Osteoblast (primary cell): ENCODE measurements around the gene DYNLRB1. TPM values are rescaled to one million over a fixed set of nuclear protein-coding genes. Genes with fewer than 3 reads are reported as not detected.

Experiments
- DNase-seq: peaks from one replicate; pipeline ENCODE4 v3.0.0; 2011; ENCODE audit warnings: low spot score, mixed read lengths; ENCODE audit not compliant: insufficient read length; ENCODE audit errors: missing footprints
- H2AFZ ChIP-seq: 2 replicates; pipeline ENCODE4 v1.6.0; 2011; ENCODE audit warnings: mild to moderate bottlenecking, low read length
- H3K27ac ChIP-seq: 2 replicates; pipeline ENCODE4 v1.5.1; 2011; ENCODE audit warnings: mild to moderate bottlenecking, low read depth, low read length, moderate library complexity
- H3K27me3 ChIP-seq: 2 replicates; pipeline ENCODE4 v1.6.0; 2012; ENCODE audit warnings: mild to moderate bottlenecking, control low read depth, inconsistent platforms, low read length, moderate library complexity; ENCODE audit not compliant: insufficient read depth
- H3K36me3 ChIP-seq: 2 replicates; pipeline ENCODE4 v1.5.1; 2011; ENCODE audit warnings: mild to moderate bottlenecking, low read length, control low read depth, moderate library complexity; ENCODE audit not compliant: insufficient read depth
- H3K4me1 ChIP-seq: 2 replicates; pipeline ENCODE4 v1.5.1; 2011; ENCODE audit warnings: mild to moderate bottlenecking, low read length, control low read depth, moderate library complexity; ENCODE audit not compliant: insufficient read depth
- H3K4me2 ChIP-seq: 2 replicates; pipeline ENCODE4 v1.6.0; 2011; ENCODE audit warnings: mild to moderate bottlenecking, low read length; ENCODE audit not compliant: insufficient read depth
- H3K4me3 ChIP-seq: fragments of 200-600 bp; sonication (generic); 3 replicates; pipeline ENCODE4 v1.5.1; 2012; ENCODE audit warnings: mild to moderate bottlenecking, low read length, inconsistent platforms; ENCODE audit not compliant: insufficient read depth
- H3K79me2 ChIP-seq: 2 replicates; pipeline ENCODE4 v1.6.0; 2012; ENCODE audit warnings: mild to moderate bottlenecking, low read length, control low read depth, inconsistent platforms; ENCODE audit not compliant: insufficient read depth
- H3K9me3 ChIP-seq: 2 replicates; pipeline ENCODE4 v1.5.1; 2011; ENCODE audit warnings: low read depth, low read length, control low read depth
- H4K20me1 ChIP-seq: 2 replicates; pipeline ENCODE4 v1.6.0; 2012; ENCODE audit warnings: mild to moderate bottlenecking, low read length, control low read depth; ENCODE audit not compliant: insufficient read depth
- total RNA-seq: library from RNA; depleted of rRNA; stranded (reverse); fragments of >200 nt; gene quantifications from 2 replicates; pipeline ENCODE4 v1.2.3, GENCODE V29; 2012
- TF ChIP-seq, protein P1 (sequence below): IDR thresholded peaks from 2 replicates; pipeline ENCODE4 v1.5.1; 2011; ENCODE audit warnings: mild to moderate bottlenecking, low read depth, low read length, moderate library complexity; ENCODE audit errors: extremely low read depth

The DYNLRB1 gene
- total RNA-seq, 1 donor = 51.0 TPM

DNA sequence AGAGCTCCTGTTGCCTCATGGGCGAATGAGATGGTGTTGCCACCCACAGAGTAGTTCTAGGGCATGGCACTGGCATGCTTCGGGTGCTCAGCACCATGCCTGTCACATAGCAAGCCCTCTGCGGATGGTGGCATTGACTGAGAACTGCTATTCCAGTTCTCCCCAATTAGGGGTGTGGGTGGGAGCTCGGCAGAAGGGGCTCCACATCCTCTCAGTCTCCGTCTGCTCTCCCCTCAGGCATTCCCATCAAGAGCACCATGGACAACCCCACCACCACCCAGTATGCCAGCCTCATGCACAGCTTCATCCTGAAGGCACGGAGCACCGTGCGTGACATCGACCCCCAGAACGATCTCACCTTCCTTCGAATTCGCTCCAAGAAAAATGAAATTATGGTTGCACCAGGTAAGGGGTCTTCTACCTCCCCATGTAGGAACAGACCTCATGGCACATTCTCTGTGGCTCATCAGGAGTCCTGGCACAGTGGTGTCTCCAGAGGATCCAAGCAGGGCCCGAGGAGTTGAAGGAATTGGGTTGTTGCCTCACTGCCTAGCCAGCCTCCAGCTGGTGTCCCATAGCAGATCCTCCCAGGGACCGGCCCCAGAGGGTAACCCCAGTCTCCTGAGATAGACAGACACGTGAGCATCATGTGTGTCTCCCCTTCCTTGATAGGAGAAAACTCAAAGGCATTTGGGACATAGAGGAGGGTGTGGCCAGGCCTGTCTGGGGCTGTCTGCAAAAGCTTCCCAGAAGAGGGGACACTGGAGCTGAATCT, 18.4 kb downstream of the DYNLRB1 start:
- Histone ChIP-seq H3K79me2 (peaks cover 43% of the 10 kb centered on the region), H3K36me3 (peaks cover 77% of the 10 kb centered on the region), H3K9me3 (no peaks in the 10 kb centered on the region), H3K4me2 (no peak overlapping the region), H3K27me3 (no peaks in the 10 kb centered on the region), H3K4me3 (no peak overlapping the region), H4K20me1 (peaks cover 51% of the 10 kb centered on the region), H2AFZ (no peak overlapping the region), H3K4me1 (peaks cover 3% of the 10 kb centered on the region), H3K27ac (no peak overlapping the region)
- no peak for DNase-seq
- TF ChIP-seq, protein P1, sequence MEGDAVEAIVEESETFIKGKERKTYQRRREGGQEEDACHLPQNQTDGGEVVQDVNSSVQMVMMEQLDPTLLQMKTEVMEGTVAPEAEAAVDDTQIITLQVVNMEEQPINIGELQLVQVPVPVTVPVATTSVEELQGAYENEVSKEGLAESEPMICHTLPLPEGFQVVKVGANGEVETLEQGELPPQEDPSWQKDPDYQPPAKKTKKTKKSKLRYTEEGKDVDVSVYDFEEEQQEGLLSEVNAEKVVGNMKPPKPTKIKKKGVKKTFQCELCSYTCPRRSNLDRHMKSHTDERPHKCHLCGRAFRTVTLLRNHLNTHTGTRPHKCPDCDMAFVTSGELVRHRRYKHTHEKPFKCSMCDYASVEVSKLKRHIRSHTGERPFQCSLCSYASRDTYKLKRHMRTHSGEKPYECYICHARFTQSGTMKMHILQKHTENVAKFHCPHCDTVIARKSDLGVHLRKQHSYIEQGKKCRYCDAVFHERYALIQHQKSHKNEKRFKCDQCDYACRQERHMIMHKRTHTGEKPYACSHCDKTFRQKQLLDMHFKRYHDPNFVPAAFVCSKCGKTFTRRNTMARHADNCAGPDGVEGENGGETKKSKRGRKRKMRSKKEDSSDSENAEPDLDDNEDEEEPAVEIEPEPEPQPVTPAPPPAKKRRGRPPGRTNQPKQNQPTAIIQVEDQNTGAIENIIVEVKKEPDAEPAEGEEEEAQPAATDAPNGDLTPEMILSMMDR = no peak

DNA sequence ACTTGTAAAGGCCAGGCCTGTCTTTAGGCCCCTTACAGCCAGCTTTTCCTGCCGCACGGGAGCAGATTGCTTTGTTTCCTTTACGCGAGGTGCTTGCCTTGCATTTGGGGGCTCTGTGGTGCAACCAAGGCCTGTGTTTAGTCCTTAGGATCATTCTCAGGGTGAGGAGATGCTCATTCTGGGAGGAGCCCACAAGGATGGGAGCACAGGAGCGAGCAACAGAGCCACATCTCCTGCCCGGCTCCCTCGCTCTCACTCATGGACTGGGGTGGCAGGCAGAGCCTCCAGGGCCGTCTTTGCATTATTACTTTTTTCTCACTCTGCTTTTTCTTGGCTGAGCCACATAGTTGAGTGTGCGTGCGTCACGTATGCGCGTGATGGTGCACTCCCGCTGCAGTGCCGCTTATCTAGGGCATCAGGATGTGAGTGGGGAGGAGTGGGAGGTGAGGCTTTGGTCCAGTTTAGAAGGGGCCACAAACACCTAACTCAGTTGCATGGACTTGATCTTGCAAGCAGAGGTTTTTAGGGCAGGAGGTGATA, 19.1 kb downstream of the DYNLRB1 start:
- H3K4me3 ChIP-seq = no peak overlapping the region
- peaks cover 35% of the 10 kb centered on the region for H3K79me2 ChIP-seq
- no peak overlapping the region for H2AFZ ChIP-seq
- H4K20me1 ChIP-seq = peaks cover 44% of the 10 kb centered on the region
- peaks cover 2% of the 10 kb centered on the region for H3K4me1 ChIP-seq
- no peaks in the 10 kb centered on the region for H3K9me3 ChIP-seq
- no peak overlapping the region for H3K27ac ChIP-seq
- TF ChIP-seq, protein P1 = no peak
- no peak overlapping the region for H3K4me2 ChIP-seq
- H3K27me3 ChIP-seq = no peaks in the 10 kb centered on the region
- H3K36me3 ChIP-seq = peaks cover 76% of the 10 kb centered on the region
- no peak for DNase-seq

DNA sequence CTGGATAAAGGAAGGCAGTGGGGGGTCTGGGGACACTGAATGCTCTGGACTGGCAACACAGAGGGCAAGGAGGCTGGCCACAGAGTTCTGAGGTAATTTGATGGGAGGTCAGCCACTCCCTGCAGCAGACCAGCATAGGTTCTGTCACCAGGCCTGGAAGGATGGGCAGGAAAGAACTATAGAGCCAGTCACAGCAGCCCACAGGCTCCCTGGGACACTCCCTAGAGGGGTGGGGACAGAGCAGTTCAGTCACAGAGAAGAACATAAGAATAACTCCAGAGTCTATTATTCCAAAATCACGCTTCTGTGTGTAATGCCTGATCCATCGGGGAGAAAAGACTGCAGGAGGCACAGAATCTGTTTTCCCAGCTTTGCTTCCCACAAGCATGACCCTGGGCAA, 19.6 kb downstream of the DYNLRB1 start:
- Histone ChIP-seq H3K79me2 (peaks cover 31% of the 10 kb centered on the region), H2AFZ (no peak overlapping the region), H3K4me3 (no peak overlapping the region), H4K20me1 (peaks cover 42% of the 10 kb centered on the region), H3K36me3 (peaks cover 76% of the 10 kb centered on the region), H3K9me3 (no peaks in the 10 kb centered on the region), H3K4me2 (no peak overlapping the region), H3K4me1 (no peaks in the 10 kb centered on the region), H3K27me3 (no peaks in the 10 kb centered on the region), H3K27ac (no peak overlapping the region)
- TF ChIP-seq, protein P1 = no peak
- DNase-seq = peak; percentile 68

DNA sequence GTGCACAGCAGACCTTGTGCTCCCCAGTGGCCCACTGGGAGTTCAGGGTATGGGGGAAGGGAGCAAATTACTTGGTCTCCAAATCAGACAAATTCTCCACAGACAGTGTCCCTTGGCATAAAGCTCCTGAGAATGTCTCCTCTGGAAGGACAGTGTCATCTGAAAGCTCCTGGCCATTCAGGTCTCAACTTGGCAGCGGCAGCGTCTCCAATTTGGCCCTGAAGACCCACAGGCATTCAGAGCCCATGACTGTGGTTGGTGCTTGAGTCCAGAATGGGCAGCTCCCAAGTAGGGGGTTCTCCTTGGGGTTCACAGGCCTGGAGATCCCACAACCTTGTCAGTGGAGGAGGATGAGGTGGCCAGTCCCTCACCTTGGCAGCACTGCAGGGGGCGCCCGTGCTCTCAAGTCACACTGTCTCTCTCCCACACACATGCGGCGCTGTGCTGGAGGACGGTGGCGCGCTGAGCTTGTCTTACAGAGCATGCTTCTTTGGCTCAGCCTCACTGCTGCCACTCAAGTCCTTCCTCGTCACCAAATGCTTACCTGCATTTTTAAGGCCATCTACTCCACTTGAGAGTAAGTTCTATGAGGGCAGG, 20.7 kb downstream of the DYNLRB1 start:
- Histone ChIP-seq H3K36me3 (peaks cover 79% of the 10 kb centered on the region), H2AFZ (no peak overlapping the region), H3K79me2 (peaks cover 20% of the 10 kb centered on the region), H3K27ac (no peak overlapping the region), H3K27me3 (no peaks in the 10 kb centered on the region), H3K4me1 (no peaks in the 10 kb centered on the region), H4K20me1 (peaks cover 33% of the 10 kb centered on the region), H3K4me3 (no peak overlapping the region), H3K4me2 (no peak overlapping the region), H3K9me3 (no peaks in the 10 kb centered on the region)
- peak; percentile 63 for DNase-seq
- TF ChIP-seq, protein P1 = peak; percentile 39
